Measurements from ENCODE around the gene WSCD1.

The WSCD1 gene

GRCh38 chr17:6052926-6053325, 17.3 kb upstream of the WSCD1 start:
- DNase-seq (ENCODE audit: low read depth, low spot score): no peak
- no peak for TF ChIP-seq CTCF (IDR thresholded peaks at IDR 0.05; ENCODE audit: insufficient read depth, low read length, missing control alignments)
- CTCF ChIA-PET: no interaction called here
- no peak overlapping the region for H3K4me3 ChIP-seq (ENCODE audit: low read depth, low read length)
- POLR2A ChIA-PET: no interaction called here

GRCh38 chr17:6054372-6054771, 15.8 kb upstream of the WSCD1 start:
- POLR2A ChIA-PET: no interaction called here
- CTCF ChIA-PET: no interaction called here
- H3K4me3 ChIP-seq (ENCODE audit: low read depth, low read length): no peak overlapping the region
- no peak for DNase-seq (ENCODE audit: low read depth, low spot score)
- TF ChIP-seq CTCF (IDR thresholded peaks at IDR 0.05; ENCODE audit: insufficient read depth, low read length, missing control alignments): no peak

- ChIA-PET CTCF (no interaction called here), POLR2A (no interaction called here)
- no peak for DNase-seq (ENCODE audit: low read depth, low spot score)
- H3K4me3 ChIP-seq (ENCODE audit: low read depth, low read length): no peak overlapping the region
- no peak for TF ChIP-seq CTCF (IDR thresholded peaks at IDR 0.05; ENCODE audit: insufficient read depth, low read length, missing control alignments)
These were observed 14.1 kb upstream of the WSCD1 start for GRCh38 chr17:6056104-6056503.

GRCh38 chr17:6057562-6057961, 12.6 kb upstream of the WSCD1 start:
- no peak for DNase-seq (ENCODE audit: low read depth, low spot score)
- ChIA-PET POLR2A (no interaction called here), CTCF (interaction anchor here (0.6 kb wide), 1 partner anchor 465 kb away, joined by 3 read pairs; no protein-coding TSS in a partner anchor)
- TF ChIP-seq CTCF (IDR thresholded peaks at IDR 0.05; ENCODE audit: insufficient read depth, low read length, missing control alignments): no peak
- no peak overlapping the region for H3K4me3 ChIP-seq (ENCODE audit: low read depth, low read length)

GRCh38 chr17:6059406-6059805, 10.8 kb upstream of the WSCD1 start:
- TF ChIP-seq CTCF (IDR thresholded peaks at IDR 0.05; ENCODE audit: insufficient read depth, low read length, missing control alignments): no peak
- POLR2A ChIA-PET: no interaction called here
- no peak for DNase-seq (ENCODE audit: low read depth, low spot score)
- CTCF ChIA-PET: interaction anchor here (1.4 kb wide), 1 partner anchor 9 kb away, joined by 3 read pairs; no protein-coding TSS in a partner anchor
- H3K4me3 ChIP-seq (ENCODE audit: low read depth, low read length): no peak overlapping the region

GRCh38 chr17:6061290-6061689, 8.9 kb upstream of the WSCD1 start:
- no peak for TF ChIP-seq CTCF (IDR thresholded peaks at IDR 0.05; ENCODE audit: insufficient read depth, low read length, missing control alignments)
- ChIA-PET POLR2A (no interaction called here), CTCF (no interaction called here)
- H3K4me3 ChIP-seq (ENCODE audit: low read depth, low read length): no peak overlapping the region
- no peak for DNase-seq (ENCODE audit: low read depth, low spot score)

Data from AG04449 (cell line).